T-helper 2 cell treated with Interferon-gamma antibody and Interleukin-4, amounts not matched to agents 5 μg/mL and 100 μg/mL, for 36 hours (primary cell): ENCODE measurements around the gene PYGL.
"Not testable (repeated sequence)": the region's sequence is repeated elsewhere in the genome, so short reads cannot be mapped to it uniquely, and the experiment has no call there.

Source experiments
- DNase-seq: peaks from one replicate; pipeline ENCODE4 v3.0.0; 2021; ENCODE audit warnings: low spot score
- H3K27ac Mint-ChIP-seq: one replicate; pipeline ENCODE4 v1.8.0; 2021; ENCODE audit warnings: mild to moderate bottlenecking, mixed read lengths
- H3K27me3 Mint-ChIP-seq: one replicate; pipeline ENCODE4 v1.8.0; 2021; ENCODE audit warnings: low read depth, mixed read lengths
- H3K36me3 Mint-ChIP-seq: one replicate; pipeline ENCODE4 v1.8.0; 2021; ENCODE audit warnings: low read depth, mixed read lengths
- H3K4me1 Mint-ChIP-seq: one replicate; pipeline ENCODE4 v1.8.0; 2021; ENCODE audit warnings: low read depth, mixed read lengths
- H3K4me3 Mint-ChIP-seq: one replicate; pipeline ENCODE4 v1.8.0; 2022; ENCODE audit warnings: mild to moderate bottlenecking, moderate library complexity, mixed read lengths
- H3K9me3 Mint-ChIP-seq: one replicate; pipeline ENCODE4 v1.8.0; 2021; ENCODE audit warnings: mixed read lengths

The PYGL gene

GRCh38 chr14:50944647-50945413 is 547 bp upstream of the PYGL start:
- H3K4me3 Mint-ChIP-seq, result peak overlapping the region; percentile 89
- no peaks in the 10 kb centered on the region for H3K36me3 Mint-ChIP-seq
- peaks cover 6% of the 10 kb centered on the region for H3K4me1 Mint-ChIP-seq
- H3K27ac Mint-ChIP-seq, result peak overlapping the region; percentile 26
- peaks cover 43% of the 10 kb centered on the region for H3K27me3 Mint-ChIP-seq
- DNase-seq, result no peak
- no peaks in the 10 kb centered on the region for H3K9me3 Mint-ChIP-seq

GRCh38 chr14:50943261-50943942 is 881 bp downstream of the PYGL start:
- Mint-ChIP-seq H3K36me3 (no peaks in the 10 kb centered on the region), H3K27ac (no peak overlapping the region)
- no peak for DNase-seq

GRCh38 chr14:50941638-50942037 is 2.6 kb downstream of the PYGL start:
- not testable (repeated sequence) for DNase-seq, H3K4me3 Mint-ChIP-seq, H3K27ac Mint-ChIP-seq, H3K9me3 Mint-ChIP-seq, H3K4me1 Mint-ChIP-seq, H3K36me3 Mint-ChIP-seq
- H3K27me3 Mint-ChIP-seq, result peaks cover 40% of the 10 kb centered on the region

More at GRCh38 chr14:50943261-50943942, 881 bp downstream of the PYGL start:
- Mint-ChIP-seq H3K4me1 (peaks cover 6% of the 10 kb centered on the region), H3K9me3 (no peaks in the 10 kb centered on the region), H3K4me3 (peak overlapping the region; percentile 67), H3K27me3 (peaks cover 43% of the 10 kb centered on the region)

DNA sequence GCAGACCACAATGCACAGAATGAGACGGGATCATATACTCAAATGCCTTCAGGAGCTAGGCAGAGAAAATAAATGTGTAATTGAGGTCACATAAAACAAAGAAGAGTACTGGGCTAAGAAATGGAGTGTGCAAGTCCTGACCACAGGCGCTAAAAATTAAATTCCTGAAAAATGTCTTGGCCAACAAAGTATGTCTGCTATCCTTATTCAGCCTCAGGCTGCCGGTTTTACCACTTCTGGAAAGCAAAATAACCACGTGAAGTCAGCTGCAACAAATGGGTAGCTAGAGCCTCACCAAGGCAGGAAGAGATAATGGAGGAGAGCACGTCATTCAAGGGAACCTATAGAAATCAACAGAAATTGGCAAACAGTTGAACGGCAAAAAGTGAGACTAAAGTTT is 3.1 kb downstream of the PYGL start:
- Mint-ChIP-seq H3K36me3 (no peaks in the 10 kb centered on the region), H3K4me1 (peaks cover 6% of the 10 kb centered on the region), H3K27me3 (peaks cover 40% of the 10 kb centered on the region), H3K4me3 (no peak overlapping the region), H3K27ac (no peak overlapping the region), H3K9me3 (no peaks in the 10 kb centered on the region)
- no peak for DNase-seq

DNA sequence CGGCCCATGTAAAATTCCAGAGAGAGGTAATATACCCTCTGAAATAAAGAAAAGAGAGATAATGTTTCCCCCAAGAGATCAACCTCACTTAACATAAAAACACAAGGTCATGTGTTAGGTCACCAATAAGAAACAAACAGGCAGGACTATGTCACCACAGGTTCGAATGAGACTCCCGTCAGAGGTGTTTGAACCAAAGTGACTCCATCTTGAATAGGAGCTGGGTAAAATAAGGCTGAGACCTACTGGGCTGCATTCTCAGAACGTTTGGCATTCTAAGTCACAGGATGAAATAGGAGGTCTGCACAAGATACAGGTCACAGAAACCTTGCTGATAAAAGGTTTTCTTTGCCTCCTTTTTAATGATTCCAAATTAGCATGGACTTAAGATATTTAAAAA is 6.5 kb downstream of the PYGL start:
- no peak for DNase-seq
- no peaks in the 10 kb centered on the region for H3K36me3 Mint-ChIP-seq
- no peak overlapping the region for H3K27ac Mint-ChIP-seq
- H3K9me3 Mint-ChIP-seq, result no peaks in the 10 kb centered on the region
- H3K27me3 Mint-ChIP-seq, result peaks cover 23% of the 10 kb centered on the region
- H3K4me3 Mint-ChIP-seq, result no peak overlapping the region
- H3K4me1 Mint-ChIP-seq, result no peaks in the 10 kb centered on the region

DNA sequence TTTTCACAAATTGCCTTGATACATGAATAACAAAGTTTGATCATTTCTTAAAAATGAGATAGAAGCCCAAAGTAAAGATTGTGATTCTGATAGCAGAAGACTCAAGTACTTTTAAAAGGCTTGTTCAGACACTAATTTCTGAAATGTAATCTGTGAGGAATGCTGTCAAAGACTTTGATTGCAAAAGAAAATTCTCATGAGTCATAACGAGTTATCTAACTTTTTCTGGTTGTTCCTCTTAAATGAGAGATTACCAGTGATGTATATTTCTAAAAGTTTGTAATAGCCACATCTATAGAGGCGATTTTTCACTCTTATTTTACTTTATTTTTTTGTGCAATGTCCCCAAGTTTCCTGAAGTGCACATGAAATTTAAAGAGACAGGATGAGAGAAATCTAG is 7.0 kb downstream of the PYGL start:
- H3K27ac Mint-ChIP-seq, result no peak overlapping the region
- H3K4me3 Mint-ChIP-seq, result no peak overlapping the region
- no peaks in the 10 kb centered on the region for H3K36me3 Mint-ChIP-seq
- H3K27me3 Mint-ChIP-seq, result peaks cover 19% of the 10 kb centered on the region
- no peaks in the 10 kb centered on the region for H3K9me3 Mint-ChIP-seq
- DNase-seq, result no peak
- no peaks in the 10 kb centered on the region for H3K4me1 Mint-ChIP-seq

DNA sequence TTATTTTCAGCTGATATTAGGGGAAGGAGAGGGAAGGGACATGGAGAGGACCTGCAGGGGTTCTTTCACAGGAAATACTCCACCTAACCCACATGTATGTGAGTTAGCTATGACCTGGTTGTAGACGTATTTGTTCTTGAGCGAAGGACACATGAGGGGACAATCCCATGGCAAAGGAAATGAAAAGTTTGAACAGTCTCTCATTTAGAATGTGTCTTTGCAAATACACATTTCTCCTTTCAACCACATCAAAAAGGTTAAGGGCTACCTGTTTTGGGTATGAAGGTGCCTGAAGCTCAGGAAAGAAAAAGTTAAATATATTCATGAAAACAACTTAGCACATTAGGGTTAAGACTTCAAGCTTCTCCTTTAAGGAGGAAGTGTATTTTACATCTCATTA is 7.4 kb downstream of the PYGL start:
- Mint-ChIP-seq H3K36me3 (no peaks in the 10 kb centered on the region), H3K27me3 (peaks cover 15% of the 10 kb centered on the region), H3K27ac (no peak overlapping the region), H3K4me1 (no peaks in the 10 kb centered on the region), H3K9me3 (no peaks in the 10 kb centered on the region), H3K4me3 (no peak overlapping the region)
- DNase-seq, result no peak

GRCh38 chr14:50936016-50936340 is 8.3 kb downstream of the PYGL start:
- H3K27me3 Mint-ChIP-seq, result peaks cover 13% of the 10 kb centered on the region
- H3K36me3 Mint-ChIP-seq, result no peaks in the 10 kb centered on the region
- no peaks in the 10 kb centered on the region for H3K4me1 Mint-ChIP-seq
- no peak overlapping the region for H3K27ac Mint-ChIP-seq
- H3K9me3 Mint-ChIP-seq, result no peaks in the 10 kb centered on the region
- no peak for DNase-seq
- H3K4me3 Mint-ChIP-seq, result no peak overlapping the region

DNA sequence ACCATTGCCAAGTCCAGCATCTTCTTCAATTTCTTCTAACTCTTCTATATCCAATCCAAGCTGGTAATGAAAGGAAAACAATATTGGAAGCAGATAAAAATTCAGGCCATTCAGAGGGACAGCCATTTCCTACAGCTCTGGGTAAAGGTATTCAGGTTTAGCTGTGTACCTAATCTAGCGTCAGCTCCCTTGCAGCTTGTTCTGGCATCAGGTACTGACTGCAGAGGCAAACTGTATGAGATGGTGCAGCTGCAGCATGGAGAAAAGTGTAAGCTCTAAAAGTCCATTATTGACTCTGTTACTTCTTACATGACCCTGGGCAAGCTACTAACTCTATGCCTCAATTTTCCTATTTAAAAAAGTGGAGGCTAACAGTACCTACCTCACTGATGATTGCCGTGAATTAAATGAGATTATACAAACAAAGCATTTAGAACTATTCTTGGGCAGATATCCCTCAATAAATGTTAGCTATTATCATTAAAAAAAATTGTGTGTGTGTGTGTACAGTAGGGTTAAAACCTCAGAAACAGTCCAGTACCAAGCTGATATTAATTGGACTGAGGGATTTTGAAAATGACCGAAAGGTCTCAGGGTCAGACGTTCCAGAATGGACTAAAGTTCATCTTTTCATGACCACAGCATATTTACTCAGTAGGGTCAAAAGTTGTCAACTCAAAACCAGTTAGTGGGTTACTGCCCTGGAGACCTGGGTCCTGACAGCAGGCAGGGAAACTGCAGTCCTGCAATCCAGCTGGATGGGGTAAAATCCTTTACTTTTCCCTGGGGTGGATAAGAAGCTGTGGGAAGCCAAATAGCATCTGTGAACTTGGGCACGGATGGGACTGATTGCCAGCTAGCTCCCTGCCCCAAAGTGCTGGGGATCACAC is 8.9 kb downstream of the PYGL start:
- no peaks in the 10 kb centered on the region for H3K36me3 Mint-ChIP-seq
- H3K9me3 Mint-ChIP-seq, result no peaks in the 10 kb centered on the region
- H3K27me3 Mint-ChIP-seq, result peaks cover 9% of the 10 kb centered on the region
- no peak overlapping the region for H3K4me3 Mint-ChIP-seq
- DNase-seq, result no peak
- H3K27ac Mint-ChIP-seq, result no peak overlapping the region
- H3K4me1 Mint-ChIP-seq, result no peaks in the 10 kb centered on the region

- Mint-ChIP-seq H3K27ac (no peak overlapping the region), H3K27me3 (peaks cover 8% of the 10 kb centered on the region), H3K36me3 (no peaks in the 10 kb centered on the region), H3K4me3 (no peak overlapping the region), H3K9me3 (no peaks in the 10 kb centered on the region), H3K4me1 (no peaks in the 10 kb centered on the region)
- DNase-seq, result no peak
Measured at GRCh38 chr14:50932592-50933495, 11.4 kb downstream of the PYGL start.

DNA sequence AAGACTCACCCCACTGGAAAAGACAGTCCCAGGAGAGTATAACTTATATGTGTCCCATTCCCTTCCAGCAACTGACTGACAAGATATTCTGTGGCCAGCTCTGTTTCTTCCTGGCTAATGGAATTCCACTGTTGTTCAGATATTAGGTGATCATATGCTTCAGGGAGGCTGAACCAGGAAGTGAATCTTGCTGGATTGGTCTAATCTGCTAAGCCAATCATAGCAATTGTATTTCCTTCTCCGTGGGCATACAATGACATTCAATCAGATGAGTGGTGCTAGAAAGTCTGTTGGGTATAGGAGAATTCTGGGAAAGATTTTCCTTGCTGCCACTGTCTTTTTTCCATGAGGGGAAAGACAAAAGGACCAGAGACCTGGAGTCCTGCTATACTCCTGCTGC is 12.1 kb downstream of the PYGL start:
- no peak for DNase-seq
- Mint-ChIP-seq H3K27ac (no peak overlapping the region), H3K36me3 (no peaks in the 10 kb centered on the region), H3K9me3 (no peaks in the 10 kb centered on the region), H3K27me3 (peaks cover 8% of the 10 kb centered on the region), H3K4me1 (no peaks in the 10 kb centered on the region), H3K4me3 (no peak overlapping the region)

DNA sequence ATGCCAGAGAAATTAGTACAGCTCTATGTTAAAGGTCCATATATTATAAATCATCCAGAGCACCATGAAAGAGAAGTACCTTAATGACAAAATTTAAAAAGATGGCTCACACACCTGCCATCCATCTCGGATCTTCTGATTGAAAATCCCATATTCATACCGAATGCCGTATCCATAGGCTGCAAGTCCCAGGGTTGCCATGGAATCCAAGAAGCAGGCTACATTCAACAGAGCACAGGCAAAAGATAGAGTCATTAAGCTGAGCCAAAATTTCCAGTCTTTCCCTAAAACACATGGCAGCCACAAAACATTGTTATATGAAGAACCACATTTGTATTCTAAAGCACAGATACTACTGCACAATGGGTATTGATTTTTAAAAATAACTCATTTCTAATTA is 12.7 kb downstream of the PYGL start:
- H3K9me3 Mint-ChIP-seq, result no peaks in the 10 kb centered on the region
- H3K27me3 Mint-ChIP-seq, result peaks cover 8% of the 10 kb centered on the region
- peaks cover 2% of the 10 kb centered on the region for H3K4me1 Mint-ChIP-seq
- no peak for DNase-seq
- no peak overlapping the region for H3K4me3 Mint-ChIP-seq
- H3K36me3 Mint-ChIP-seq, result no peaks in the 10 kb centered on the region
- H3K27ac Mint-ChIP-seq, result no peak overlapping the region

- Mint-ChIP-seq H3K9me3 (no peaks in the 10 kb centered on the region), H3K27ac (no peak overlapping the region), H3K27me3 (peaks cover 8% of the 10 kb centered on the region), H3K36me3 (no peaks in the 10 kb centered on the region), H3K4me3 (no peak overlapping the region), H3K4me1 (peaks cover 2% of the 10 kb centered on the region)
- no peak for DNase-seq
Measured at GRCh38 chr14:50929506-50929905, 14.8 kb downstream of the PYGL start.
